GM21723 (cell line): Measurements from ENCODE around the gene NAPEPLD.
"Not testable (repeated sequence)": the region's sequence is repeated elsewhere in the genome, so short reads cannot be mapped to it uniquely, and the experiment has no call there.

ENCODE experiments used
- ATAC-seq: cut with Tn5 transposase; IDR thresholded peaks from one replicate; pipeline ENCODE4 v1.9.1; 2021; ENCODE audit warnings: mild to moderate bottlenecking, moderate library complexity; ENCODE audit not compliant: unreplicated experiment

The NAPEPLD gene

GRCh38 chr7:103114576-103115008 lies 34.3 kb downstream of the NAPEPLD start:
- no peak for ATAC-seq

- ATAC-seq: no peak
Measured at GRCh38 chr7:103113164-103113563, 35.7 kb downstream of the NAPEPLD start.

GRCh38 chr7:103106703-103107070 lies 42.2 kb downstream of the NAPEPLD start:
- not testable (repeated sequence) for ATAC-seq

- ATAC-seq: no peak
Measured at GRCh38 chr7:103106005-103106702, 42.7 kb downstream of the NAPEPLD start.

- no peak for ATAC-seq
Measured at GRCh38 chr7:103101543-103101942, 47.4 kb downstream of the NAPEPLD start.

GRCh38 chr7:103100348-103100747 lies 48.6 kb downstream of the NAPEPLD start:
- ATAC-seq: no peak

GRCh38 chr7:103097041-103097440 lies 51.9 kb downstream of the NAPEPLD start:
- no peak for ATAC-seq

- ATAC-seq: not testable (repeated sequence)
Measured at GRCh38 chr7:103095558-103095957, 53.3 kb downstream of the NAPEPLD start.

- ATAC-seq: no peak
Measured at GRCh38 chr7:103094102-103094501, 54.8 kb downstream of the NAPEPLD start.

- ATAC-seq: no peak
Measured at GRCh38 chr7:103093429-103093828, 55.5 kb downstream of the NAPEPLD start.

- not testable (repeated sequence) for ATAC-seq
Measured at GRCh38 chr7:103092321-103092720, 56.6 kb downstream of the NAPEPLD start.

GRCh38 chr7:103083210-103083609 lies 65.7 kb downstream of the NAPEPLD start:
- no peak for ATAC-seq

- ATAC-seq: no peak
Measured at GRCh38 chr7:103082497-103082896, 66.4 kb downstream of the NAPEPLD start.

GRCh38 chr7:103080923-103081322 lies 68.0 kb downstream of the NAPEPLD start:
- ATAC-seq: no peak

GRCh38 chr7:103079836-103080235 lies 69.1 kb downstream of the NAPEPLD start:
- no peak for ATAC-seq

- ATAC-seq: not testable (repeated sequence)
Measured at GRCh38 chr7:103078226-103078625, 70.7 kb downstream of the NAPEPLD start.

- no peak for ATAC-seq
Measured at GRCh38 chr7:103077318-103077717, 71.6 kb downstream of the NAPEPLD start.

- ATAC-seq: no peak
Measured at GRCh38 chr7:103076764-103077163, 72.1 kb downstream of the NAPEPLD start.

GRCh38 chr7:103075337-103075918 lies 73.5 kb downstream of the NAPEPLD start:
- peak; percentile 48 for ATAC-seq

- ATAC-seq: peak; percentile 92
Measured at GRCh38 chr7:103074519-103075336, 74.2 kb downstream of the NAPEPLD start, which contains the start of the genes ARMC10 and FBXL13. Gene ARMC10 (plus strand): TSS chr7:103075140. CDS start chr7:103075273, 133 bp downstream. Gene FBXL13 (minus strand): TSS chr7:103074796.

GRCh38 chr7:103073989-103074518 lies 74.8 kb downstream of the NAPEPLD start:
- no peak for ATAC-seq
